Left ventricle myocardium inferior (tissue), 1 donor: ENCODE data around the gene KCNJ11. TPM values are rescaled to one million over a fixed set of nuclear protein-coding genes. Genes with fewer than 3 reads are reported as not detected.

Experiments used
- DNase-seq: peaks from one replicate; pipeline ENCODE4 v3.0.0-alpha.2; 2020
- H3K27ac ChIP-seq: fragments of 200-600 bp; replicated peaks from 2 replicates; pipeline ENCODE4 v1.8.0; 2021
- H3K27me3 ChIP-seq: fragments of 200-600 bp; 2 replicates; pipeline ENCODE4 v1.8.0; 2021; ENCODE audit warnings: low read depth
- H3K36me3 ChIP-seq: fragments of 200-600 bp; 2 replicates; pipeline ENCODE4 v1.8.0; 2021
- H3K4me1 ChIP-seq: fragments of 200-600 bp; 2 replicates; pipeline ENCODE4 v1.8.0; 2021
- H3K4me3 ChIP-seq: fragments of 200-600 bp; 2 replicates; pipeline ENCODE4 v1.8.0; 2021; ENCODE audit warnings: mild to moderate bottlenecking, moderate library complexity
- H3K9me3 ChIP-seq: fragments of 200-600 bp; replicated peaks from 2 replicates; pipeline ENCODE4 v1.8.0; 2021
- intact Hi-C: fragments of 100-400 bp; cut with micrococcal nuclease; formaldehyde crosslinking; loops from one replicate; pipeline ENCODE4 v1.11.0; 2022
- total RNA-seq: library from RNA; stranded (reverse); fragmentation: NEBNext Ultra II Directional; extraction: Animal tissue kit (Norgen Biotek cat#: 25700); gene quantifications from one replicate; pipeline ENCODE4 v1.2.1, GENCODE V29; 2021
- TF ChIP-seq, protein P1 (sequence below): fragments of 200-600 bp; IDR thresholded peaks from 2 replicates; pipeline ENCODE4 v1.8.0; 2021; ENCODE audit warnings: antibody characterized with exemption, mild to moderate bottlenecking, borderline replicate concordance
- donor health status: DM: no; HTN: yes; CAD: no; lungs with severe emphysema.

KCNJ11 gene
- total RNA-seq, 1 donor from 2014 or later: 17.5 TPM

DNA sequence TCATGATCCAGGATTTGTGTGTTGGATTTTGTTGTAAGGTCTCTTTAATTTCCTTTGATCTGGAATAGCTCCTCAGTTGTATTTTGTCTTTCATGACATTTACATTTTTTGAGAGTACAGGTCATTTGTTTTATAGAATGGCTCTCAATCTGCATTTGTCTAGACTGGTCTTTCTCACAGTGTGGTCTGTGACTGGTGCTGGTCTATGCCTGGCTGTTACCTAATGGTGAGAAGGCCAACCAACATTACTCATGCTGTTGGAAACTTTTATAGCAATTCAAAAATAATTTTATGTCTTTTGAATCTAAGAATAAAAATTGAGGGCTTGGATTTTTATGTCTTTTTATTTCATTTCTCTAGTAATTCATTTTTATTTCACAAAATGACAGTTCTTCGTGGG, 40.8 kb downstream of the KCNJ11 start:
- H3K4me1 ChIP-seq: peaks cover 16% of the 10 kb centered on the region
- DNase-seq: no peak

DNA sequence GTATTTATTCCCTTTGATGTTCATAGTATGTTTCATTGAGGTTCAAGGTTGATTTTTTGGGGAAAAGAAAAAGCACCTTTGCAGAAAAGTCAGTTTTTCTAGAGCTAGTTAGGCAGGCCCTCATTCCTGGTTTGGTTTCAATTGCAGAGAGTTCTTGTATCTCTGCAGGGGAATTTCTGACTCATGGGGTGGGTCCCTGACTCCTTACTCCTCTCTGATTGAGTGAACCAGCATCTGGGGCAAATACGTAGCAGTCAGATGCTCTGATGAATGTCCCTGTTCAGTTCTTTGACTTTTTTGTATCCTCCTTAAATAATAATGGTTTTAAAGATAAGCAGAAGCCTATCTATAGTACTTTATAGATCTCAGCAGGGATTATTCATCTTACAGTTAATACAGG, 44.6 kb downstream of the KCNJ11 start:
- H3K27me3 ChIP-seq: no peaks in the 10 kb centered on the region
- no peaks in the 10 kb centered on the region for H3K9me3 ChIP-seq
- no peak overlapping the region for H3K27ac ChIP-seq
- no peaks in the 10 kb centered on the region for H3K36me3 ChIP-seq
- TF ChIP-seq, protein P1, sequence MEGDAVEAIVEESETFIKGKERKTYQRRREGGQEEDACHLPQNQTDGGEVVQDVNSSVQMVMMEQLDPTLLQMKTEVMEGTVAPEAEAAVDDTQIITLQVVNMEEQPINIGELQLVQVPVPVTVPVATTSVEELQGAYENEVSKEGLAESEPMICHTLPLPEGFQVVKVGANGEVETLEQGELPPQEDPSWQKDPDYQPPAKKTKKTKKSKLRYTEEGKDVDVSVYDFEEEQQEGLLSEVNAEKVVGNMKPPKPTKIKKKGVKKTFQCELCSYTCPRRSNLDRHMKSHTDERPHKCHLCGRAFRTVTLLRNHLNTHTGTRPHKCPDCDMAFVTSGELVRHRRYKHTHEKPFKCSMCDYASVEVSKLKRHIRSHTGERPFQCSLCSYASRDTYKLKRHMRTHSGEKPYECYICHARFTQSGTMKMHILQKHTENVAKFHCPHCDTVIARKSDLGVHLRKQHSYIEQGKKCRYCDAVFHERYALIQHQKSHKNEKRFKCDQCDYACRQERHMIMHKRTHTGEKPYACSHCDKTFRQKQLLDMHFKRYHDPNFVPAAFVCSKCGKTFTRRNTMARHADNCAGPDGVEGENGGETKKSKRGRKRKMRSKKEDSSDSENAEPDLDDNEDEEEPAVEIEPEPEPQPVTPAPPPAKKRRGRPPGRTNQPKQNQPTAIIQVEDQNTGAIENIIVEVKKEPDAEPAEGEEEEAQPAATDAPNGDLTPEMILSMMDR: no peak
- DNase-seq: no peak
- intact Hi-C loops: no loop called here
- no peaks in the 10 kb centered on the region for H3K4me1 ChIP-seq
- no peak overlapping the region for H3K4me3 ChIP-seq

More for the DNA sequence above, 40.8 kb downstream of the KCNJ11 start:
- H3K36me3 ChIP-seq: no peaks in the 10 kb centered on the region
- TF ChIP-seq, protein P1: no peak
- no peak overlapping the region for H3K4me3 ChIP-seq
- intact Hi-C loops: no loop called here
- H3K27ac ChIP-seq: no peak overlapping the region
- H3K27me3 ChIP-seq: no peaks in the 10 kb centered on the region
- H3K9me3 ChIP-seq: no peaks in the 10 kb centered on the region

DNA sequence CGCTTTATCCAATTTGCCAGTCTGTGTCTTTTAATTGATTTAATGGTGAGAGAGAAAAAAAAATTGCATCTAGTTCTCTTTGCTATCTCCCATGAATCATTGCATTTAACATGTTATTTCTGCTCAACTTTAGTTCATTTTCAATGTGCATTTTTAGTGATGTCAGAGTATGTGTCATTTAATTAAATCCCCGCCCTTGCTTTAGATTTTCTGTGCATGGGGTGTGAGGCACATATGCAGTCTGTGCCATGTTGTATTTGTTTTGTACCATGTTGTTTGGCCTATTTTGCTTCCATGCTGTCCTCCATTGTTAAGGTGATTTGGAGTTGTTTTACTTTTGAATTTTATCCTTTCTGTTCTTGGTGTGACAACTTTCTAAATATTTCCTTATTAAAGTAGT, 45.2 kb downstream of the KCNJ11 start:
- Histone ChIP-seq H3K4me3 (no peak overlapping the region), H3K4me1 (no peaks in the 10 kb centered on the region), H3K36me3 (no peaks in the 10 kb centered on the region), H3K27me3 (no peaks in the 10 kb centered on the region), H3K9me3 (no peaks in the 10 kb centered on the region), H3K27ac (no peak overlapping the region)
- DNase-seq: no peak
- intact Hi-C loops: no loop called here
- TF ChIP-seq, protein P1: no peak

Other genes starting within 250 kb of the KCNJ11 start
- 30.6 TPM for gene PIK3C2A, start 180.7 kb downstream of the KCNJ11 start, total RNA-seq
- 101 TPM for gene NUCB2, start 111.9 kb downstream of the KCNJ11 start, total RNA-seq
- gene NCR3LG1, start 36.9 kb downstream of the KCNJ11 start, total RNA-seq: 0.80 TPM
- 1.1 TPM for gene ABCC8, start 88.2 kb upstream of the KCNJ11 start, total RNA-seq
- gene USH1C, start 155.8 kb upstream of the KCNJ11 start, total RNA-seq: not detected
- not detected for gene OTOG, start 158.6 kb upstream of the KCNJ11 start, total RNA-seq